Osteoblast (primary cell): ENCODE data around the gene AP1S3. TPM values are rescaled to one million over a fixed set of nuclear protein-coding genes. Genes with fewer than 3 reads are reported as not detected.
"Not testable (repeated sequence)": the region's sequence is repeated elsewhere in the genome, so short reads cannot be mapped to it uniquely, and the experiment has no call there.

Source experiments
- DNase-seq: peaks from one replicate; pipeline ENCODE4 v3.0.0; 2011; ENCODE audit warnings: low spot score, mixed read lengths; ENCODE audit not compliant: insufficient read length; ENCODE audit errors: missing footprints
- H2AFZ ChIP-seq: 2 replicates; pipeline ENCODE4 v1.6.0; 2011; ENCODE audit warnings: mild to moderate bottlenecking, low read length
- H3K27ac ChIP-seq: 2 replicates; pipeline ENCODE4 v1.5.1; 2011; ENCODE audit warnings: mild to moderate bottlenecking, low read depth, low read length, moderate library complexity
- H3K27me3 ChIP-seq: 2 replicates; pipeline ENCODE4 v1.6.0; 2012; ENCODE audit warnings: mild to moderate bottlenecking, control low read depth, inconsistent platforms, low read length, moderate library complexity; ENCODE audit not compliant: insufficient read depth
- H3K36me3 ChIP-seq: 2 replicates; pipeline ENCODE4 v1.5.1; 2011; ENCODE audit warnings: mild to moderate bottlenecking, low read length, control low read depth, moderate library complexity; ENCODE audit not compliant: insufficient read depth
- H3K4me1 ChIP-seq: 2 replicates; pipeline ENCODE4 v1.5.1; 2011; ENCODE audit warnings: mild to moderate bottlenecking, low read length, control low read depth, moderate library complexity; ENCODE audit not compliant: insufficient read depth
- H3K4me2 ChIP-seq: 2 replicates; pipeline ENCODE4 v1.6.0; 2011; ENCODE audit warnings: mild to moderate bottlenecking, low read length; ENCODE audit not compliant: insufficient read depth
- H3K4me3 ChIP-seq: fragments of 200-600 bp; sonication (generic); 3 replicates; pipeline ENCODE4 v1.5.1; 2012; ENCODE audit warnings: mild to moderate bottlenecking, low read length, inconsistent platforms; ENCODE audit not compliant: insufficient read depth
- H3K79me2 ChIP-seq: 2 replicates; pipeline ENCODE4 v1.6.0; 2012; ENCODE audit warnings: mild to moderate bottlenecking, low read length, control low read depth, inconsistent platforms; ENCODE audit not compliant: insufficient read depth
- H3K9me3 ChIP-seq: 2 replicates; pipeline ENCODE4 v1.5.1; 2011; ENCODE audit warnings: low read depth, low read length, control low read depth
- H4K20me1 ChIP-seq: 2 replicates; pipeline ENCODE4 v1.6.0; 2012; ENCODE audit warnings: mild to moderate bottlenecking, low read length, control low read depth; ENCODE audit not compliant: insufficient read depth
- total RNA-seq: library from RNA; depleted of rRNA; stranded (reverse); fragments of >200 nt; gene quantifications from 2 replicates; pipeline ENCODE4 v1.2.3, GENCODE V29; 2012
- TF ChIP-seq, protein P1 (sequence below): IDR thresholded peaks from 2 replicates; pipeline ENCODE4 v1.5.1; 2011; ENCODE audit warnings: mild to moderate bottlenecking, low read depth, low read length, moderate library complexity; ENCODE audit errors: extremely low read depth

AP1S3 gene
- total RNA-seq, 1 donor, result 2.2 TPM

GRCh38 chr2:223882715-223883114 lies 45.3 kb upstream of the AP1S3 start:
- H3K36me3 ChIP-seq, result peaks cover 67% of the 10 kb centered on the region
- TF ChIP-seq, protein P1, sequence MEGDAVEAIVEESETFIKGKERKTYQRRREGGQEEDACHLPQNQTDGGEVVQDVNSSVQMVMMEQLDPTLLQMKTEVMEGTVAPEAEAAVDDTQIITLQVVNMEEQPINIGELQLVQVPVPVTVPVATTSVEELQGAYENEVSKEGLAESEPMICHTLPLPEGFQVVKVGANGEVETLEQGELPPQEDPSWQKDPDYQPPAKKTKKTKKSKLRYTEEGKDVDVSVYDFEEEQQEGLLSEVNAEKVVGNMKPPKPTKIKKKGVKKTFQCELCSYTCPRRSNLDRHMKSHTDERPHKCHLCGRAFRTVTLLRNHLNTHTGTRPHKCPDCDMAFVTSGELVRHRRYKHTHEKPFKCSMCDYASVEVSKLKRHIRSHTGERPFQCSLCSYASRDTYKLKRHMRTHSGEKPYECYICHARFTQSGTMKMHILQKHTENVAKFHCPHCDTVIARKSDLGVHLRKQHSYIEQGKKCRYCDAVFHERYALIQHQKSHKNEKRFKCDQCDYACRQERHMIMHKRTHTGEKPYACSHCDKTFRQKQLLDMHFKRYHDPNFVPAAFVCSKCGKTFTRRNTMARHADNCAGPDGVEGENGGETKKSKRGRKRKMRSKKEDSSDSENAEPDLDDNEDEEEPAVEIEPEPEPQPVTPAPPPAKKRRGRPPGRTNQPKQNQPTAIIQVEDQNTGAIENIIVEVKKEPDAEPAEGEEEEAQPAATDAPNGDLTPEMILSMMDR, result no peak
- DNase-seq, result no peak
- H3K4me2 ChIP-seq, result no peak overlapping the region
- H3K79me2 ChIP-seq, result peaks cover 5% of the 10 kb centered on the region
- no peak overlapping the region for H2AFZ ChIP-seq
- no peak overlapping the region for H3K27ac ChIP-seq
- no peaks in the 10 kb centered on the region for H4K20me1 ChIP-seq
- no peaks in the 10 kb centered on the region for H3K9me3 ChIP-seq
- no peak overlapping the region for H3K4me3 ChIP-seq
- H3K4me1 ChIP-seq, result peaks cover 19% of the 10 kb centered on the region
- no peaks in the 10 kb centered on the region for H3K27me3 ChIP-seq

DNA sequence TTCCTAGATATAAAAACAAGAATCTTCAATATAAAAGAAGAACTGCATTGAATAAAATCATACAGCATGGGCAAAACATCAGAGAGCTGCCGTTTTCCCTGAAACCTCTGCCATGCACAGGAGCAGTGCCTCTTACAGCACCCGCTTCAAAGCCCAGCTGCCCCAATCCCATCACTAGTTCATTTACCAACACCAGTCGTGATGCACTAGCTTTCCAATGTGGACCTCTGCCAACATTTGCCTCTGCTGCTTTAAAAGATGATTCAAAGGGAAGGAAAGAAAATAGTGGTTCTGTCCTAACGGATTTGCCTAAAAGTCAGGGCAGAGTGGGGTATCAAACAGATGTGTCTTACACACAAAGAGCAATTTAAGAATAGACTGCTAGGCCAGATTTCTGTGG lies 43.4 kb upstream of the AP1S3 start:
- H3K4me1 ChIP-seq, result peaks cover 9% of the 10 kb centered on the region
- TF ChIP-seq, protein P1, result no peak
- DNase-seq, result no peak
- H3K27me3 ChIP-seq, result no peaks in the 10 kb centered on the region
- H3K4me2 ChIP-seq, result no peak overlapping the region
- no peaks in the 10 kb centered on the region for H4K20me1 ChIP-seq
- no peak overlapping the region for H2AFZ ChIP-seq
- no peaks in the 10 kb centered on the region for H3K9me3 ChIP-seq
- H3K36me3 ChIP-seq, result peaks cover 78% of the 10 kb centered on the region
- H3K79me2 ChIP-seq, result peaks cover 3% of the 10 kb centered on the region
- H3K27ac ChIP-seq, result no peak overlapping the region
- no peak overlapping the region for H3K4me3 ChIP-seq

- Histone ChIP-seq H3K36me3 (peaks cover 76% of the 10 kb centered on the region), H4K20me1 (no peaks in the 10 kb centered on the region), H3K27ac (no peak overlapping the region), H3K4me3 (no peak overlapping the region), H3K79me2 (no peaks in the 10 kb centered on the region), H2AFZ (no peak overlapping the region), H3K4me2 (no peak overlapping the region), H3K4me1 (no peaks in the 10 kb centered on the region), H3K9me3 (no peaks in the 10 kb centered on the region), H3K27me3 (no peaks in the 10 kb centered on the region)
- no peak for DNase-seq
- TF ChIP-seq, protein P1, result no peak
These were observed 40.5 kb upstream of the AP1S3 start for GRCh38 chr2:223877721-223878410.

GRCh38 chr2:223873672-223874071 lies 36.3 kb upstream of the AP1S3 start:
- Histone ChIP-seq H3K79me2 (no peaks in the 10 kb centered on the region), H3K9me3 (no peaks in the 10 kb centered on the region), H3K27ac (no peak overlapping the region), H3K36me3 (peaks cover 52% of the 10 kb centered on the region), H2AFZ (no peak overlapping the region), H3K27me3 (no peaks in the 10 kb centered on the region), H3K4me1 (no peaks in the 10 kb centered on the region), H3K4me2 (no peak overlapping the region), H3K4me3 (no peak overlapping the region), H4K20me1 (no peaks in the 10 kb centered on the region)
- DNase-seq, result no peak
- TF ChIP-seq, protein P1, result no peak

- not testable (repeated sequence) for H3K27me3 ChIP-seq, H3K4me3 ChIP-seq, H3K9me3 ChIP-seq, H3K79me2 ChIP-seq, H2AFZ ChIP-seq, H3K4me2 ChIP-seq, H3K27ac ChIP-seq, DNase-seq, H3K4me1 ChIP-seq, H4K20me1 ChIP-seq
- peaks cover 46% of the 10 kb centered on the region for H3K36me3 ChIP-seq
These were observed 35.4 kb upstream of the AP1S3 start for GRCh38 chr2:223872772-223873171.

DNA sequence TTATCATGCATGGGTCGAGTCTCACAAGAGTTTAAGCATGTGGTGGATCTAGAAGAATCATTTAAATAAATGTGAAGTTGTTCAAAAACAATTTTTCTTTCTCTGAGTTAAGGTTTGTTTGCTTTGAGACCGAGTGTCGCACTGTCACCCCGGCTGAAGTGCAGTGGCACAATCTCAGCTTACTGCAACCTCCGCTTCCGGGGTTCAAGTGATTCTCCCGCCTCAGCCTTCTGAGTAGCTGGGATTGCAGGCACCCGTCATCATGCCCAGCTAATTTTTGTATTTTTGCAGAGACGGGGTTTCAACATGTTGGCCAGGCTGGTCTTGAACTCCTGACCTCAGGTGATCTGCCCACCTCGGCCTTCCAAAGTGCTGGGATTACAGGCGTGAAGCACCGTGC lies 34.3 kb upstream of the AP1S3 start:
- not testable (repeated sequence) for H3K79me2 ChIP-seq

More for the DNA sequence above, 34.3 kb upstream of the AP1S3 start:
- not testable (repeated sequence) for H3K4me1 ChIP-seq, H3K27ac ChIP-seq, H2AFZ ChIP-seq, H3K4me3 ChIP-seq, H3K27me3 ChIP-seq, DNase-seq, H3K9me3 ChIP-seq, H4K20me1 ChIP-seq, H3K4me2 ChIP-seq
- H3K36me3 ChIP-seq, result peaks cover 35% of the 10 kb centered on the region
